Esophagus squamous epithelium (tissue), 4 donors: ENCODE measurements around the gene TEX101.

Source experiments
- POLR2A ChIP-seq, 4 donors: fragments of 450-650 bp; IDR thresholded peaks; one replicate each; pipeline ENCODE4 v1.6.1; 2017; ENCODE audit warnings: antibody characterized with exemption in 4 of 4, mild to moderate bottlenecking in 4 of 4, moderate library complexity in 3 of 4
- TF ChIP-seq, protein P1 (sequence below), 6 experiments: fragments of 450-650 bp in 4 of 6; fragments of 200-600 bp in 2 of 6; sonication (generic) in 2 of 6; IDR thresholded peaks; one replicate each; pipeline ENCODE4 v1.5.1; 2016 to 2019; ENCODE audit warnings: antibody characterized with exemption in 6 of 6, mild to moderate bottlenecking in 4 of 6, moderate library complexity in 4 of 6

DNA sequence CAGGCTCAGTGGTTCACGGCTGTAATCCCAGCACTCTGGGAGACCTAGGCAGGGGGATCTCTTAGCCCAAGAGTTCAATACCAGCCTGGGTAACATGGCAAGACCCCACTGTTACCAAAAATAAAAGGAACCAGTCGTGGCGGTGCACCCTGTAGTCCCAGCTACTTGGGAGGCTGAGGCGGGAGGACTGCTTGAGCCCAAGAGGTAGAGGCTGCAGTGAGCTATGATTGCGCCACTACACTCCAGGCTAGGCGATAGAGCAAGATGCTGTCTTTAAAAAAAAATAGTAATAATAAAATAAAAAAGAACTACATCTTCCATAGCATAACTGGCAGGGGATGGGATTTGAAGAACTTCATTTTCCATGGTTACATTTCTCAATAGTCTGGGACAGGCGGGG, 47.7 kb downstream of the TEX101 start:
- TF ChIP-seq, protein P1, sequence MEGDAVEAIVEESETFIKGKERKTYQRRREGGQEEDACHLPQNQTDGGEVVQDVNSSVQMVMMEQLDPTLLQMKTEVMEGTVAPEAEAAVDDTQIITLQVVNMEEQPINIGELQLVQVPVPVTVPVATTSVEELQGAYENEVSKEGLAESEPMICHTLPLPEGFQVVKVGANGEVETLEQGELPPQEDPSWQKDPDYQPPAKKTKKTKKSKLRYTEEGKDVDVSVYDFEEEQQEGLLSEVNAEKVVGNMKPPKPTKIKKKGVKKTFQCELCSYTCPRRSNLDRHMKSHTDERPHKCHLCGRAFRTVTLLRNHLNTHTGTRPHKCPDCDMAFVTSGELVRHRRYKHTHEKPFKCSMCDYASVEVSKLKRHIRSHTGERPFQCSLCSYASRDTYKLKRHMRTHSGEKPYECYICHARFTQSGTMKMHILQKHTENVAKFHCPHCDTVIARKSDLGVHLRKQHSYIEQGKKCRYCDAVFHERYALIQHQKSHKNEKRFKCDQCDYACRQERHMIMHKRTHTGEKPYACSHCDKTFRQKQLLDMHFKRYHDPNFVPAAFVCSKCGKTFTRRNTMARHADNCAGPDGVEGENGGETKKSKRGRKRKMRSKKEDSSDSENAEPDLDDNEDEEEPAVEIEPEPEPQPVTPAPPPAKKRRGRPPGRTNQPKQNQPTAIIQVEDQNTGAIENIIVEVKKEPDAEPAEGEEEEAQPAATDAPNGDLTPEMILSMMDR (IDR thresholded peaks at IDR 0.05): no peak
- no peak for TF ChIP-seq POLR2A (IDR thresholded peaks at IDR 0.05)
